Measurements from ENCODE around the gene EFNA5.

The EFNA5 gene

GRCh38 chr5:107567901-107568671 lies 102.7 kb downstream of the EFNA5 start:
- no peak for DNase-seq

GRCh38 chr5:107566986-107567385 lies 103.8 kb downstream of the EFNA5 start:
- DNase-seq: no peak

GRCh38 chr5:107565791-107566767 lies 104.7 kb downstream of the EFNA5 start:
- no peak for DNase-seq

GRCh38 chr5:107564931-107565372 lies 105.8 kb downstream of the EFNA5 start:
- no peak for DNase-seq

GRCh38 chr5:107563959-107564544 lies 106.7 kb downstream of the EFNA5 start:
- DNase-seq: no peak

- DNase-seq: no peak
These were observed 110.4 kb downstream of the EFNA5 start for GRCh38 chr5:107560377-107560776.

- no peak for DNase-seq
These were observed 111.8 kb downstream of the EFNA5 start for GRCh38 chr5:107558823-107559375.

- no peak for DNase-seq
These were observed 113.6 kb downstream of the EFNA5 start for GRCh38 chr5:107557051-107557658.

- no peak for DNase-seq
These were observed 114.2 kb downstream of the EFNA5 start for GRCh38 chr5:107556575-107556974.

- no peak for DNase-seq
These were observed 115.2 kb downstream of the EFNA5 start for GRCh38 chr5:107555425-107556090.

GRCh38 chr5:107554776-107555424 lies 115.8 kb downstream of the EFNA5 start:
- no peak for DNase-seq

- DNase-seq: no peak
These were observed 117.6 kb downstream of the EFNA5 start for GRCh38 chr5:107553117-107553555.

- no peak for DNase-seq
These were observed 119.6 kb downstream of the EFNA5 start for GRCh38 chr5:107551088-107551487.

GRCh38 chr5:107549567-107549966 lies 121.2 kb downstream of the EFNA5 start:
- no peak for DNase-seq

- DNase-seq: no peak
These were observed 122.3 kb downstream of the EFNA5 start for GRCh38 chr5:107548477-107548876.

- DNase-seq: no peak
These were observed 124.0 kb downstream of the EFNA5 start for GRCh38 chr5:107546719-107547118.

GRCh38 chr5:107545486-107545885 lies 125.3 kb downstream of the EFNA5 start:
- no peak for DNase-seq

- DNase-seq: no peak
These were observed 125.8 kb downstream of the EFNA5 start for GRCh38 chr5:107544967-107545366.

- DNase-seq: no peak
These were observed 126.3 kb downstream of the EFNA5 start for GRCh38 chr5:107544476-107544875.

GRCh38 chr5:107543868-107544267 lies 126.9 kb downstream of the EFNA5 start:
- no peak for DNase-seq

- DNase-seq: no peak
These were observed 127.9 kb downstream of the EFNA5 start for GRCh38 chr5:107542831-107543231.
